Endothelial cell of umbilical vein (primary cell): Measurements from ENCODE around the gene MDGA2.

ENCODE experiments used
- CTCF ChIP-seq, 2 donors: IDR thresholded peaks; 1 replicate in 1 of 2; 2 replicates in 1 of 2; pipeline ENCODE4 v1.5.1; 2011; ENCODE audit warnings: low read length in 2 of 2, mild to moderate bottlenecking in 2 of 2, moderate library complexity in 2 of 2, control low read depth in 1 of 2, inconsistent platforms in 1 of 2, low read depth in 1 of 2; ENCODE audit not compliant: insufficient read depth in 1 of 2; ENCODE audit errors: extremely low read depth in 1 of 2
- EZH2 ChIP-seq: IDR thresholded peaks from 2 replicates; pipeline ENCODE4 v1.6.1; 2012; ENCODE audit warnings: borderline replicate concordance, low read depth, mild to moderate bottlenecking, moderate library complexity, low read length, inconsistent platforms; ENCODE audit not compliant: severe bottlenecking
- MAX ChIP-seq: IDR thresholded peaks from 2 replicates; pipeline ENCODE4 v1.6.1; 2011; ENCODE audit not compliant: insufficient read depth, insufficient read length
- POLR2A ChIP-seq: IDR thresholded peaks from 2 replicates; pipeline ENCODE4 v1.6.1; 2012; ENCODE audit warnings: low read depth, mild to moderate bottlenecking, control low read depth, low read length

- TF ChIP-seq CTCF (IDR thresholded peaks at IDR 0.05; ENCODE audit: extremely low read depth in 1 of 2, insufficient read depth in 1 of 2, low read depth in 1 of 2, low read length in 2 of 2), result no peak
- TF ChIP-seq POLR2A, result no peak
- no peak for TF ChIP-seq EZH2
- no peak for TF ChIP-seq MAX
Observed at GRCh38 chr14:47277703-47278102, 397.7 kb downstream of the MDGA2 start.
